ENCODE results near the gene WDR18. TPM values are rescaled to one million over a fixed set of nuclear protein-coding genes. Genes with fewer than 3 reads are reported as not detected.

WDR18 gene
- total RNA-seq (2022; extraction: Qiagen RNA extraction; ENCODE audit: low read depth), result 44.5 to 73.6 TPM (median 71.9 TPM) in 5 replicates

GRCh38 chr19:984165-984967, at the start of gene WDR18:
TSS of gene WDR18 (plus strand) at chr19:984345. CDS start at chr19:984354, 9 bp downstream.

GRCh38 chr19:1000095-1000494, 15.9 kb downstream of the WDR18 start, which contains the start of gene GRIN3B:
TSS of gene GRIN3B (plus strand) at chr19:1000419. CDS start at chr19:1000438, 19 bp downstream.

GRCh38 chr19:1020868-1021425, 36.8 kb downstream of the WDR18 start, which contains the start of gene TMEM259:
TSS of gene TMEM259 (minus strand) at chr19:1021123. CDS start at chr19:1020996, 127 bp downstream.

GRCh38 chr19:1025960-1026782, 42.0 kb downstream of the WDR18 start, which contains the start of gene CNN2:
TSS of gene CNN2 (plus strand) at chr19:1026608. CDS start at chr19:1026662, 54 bp downstream.

GRCh38 chr19:1039646-1040475, 55.7 kb downstream of the WDR18 start, which contains the start of gene ABCA7:
TSS of gene ABCA7 (plus strand) at chr19:1040107. CDS start at chr19:1041362, 1,255 bp downstream.

Other genes starting within 250 kb of the WDR18 start
- gene MISP, start 233.2 kb upstream of the WDR18 start, total RNA-seq (2022; extraction: Qiagen RNA extraction; ENCODE audit: low read depth), result 71.8 to 97.6 TPM (median 91.6 TPM) in 5 replicates
- gene PTBP1, start 186.9 kb upstream of the WDR18 start, total RNA-seq (2022; extraction: Qiagen RNA extraction; ENCODE audit: low read depth), result 218 to 248 TPM (median 225 TPM) in 5 replicates
- gene PLPPR3, start 162.4 kb upstream of the WDR18 start, total RNA-seq (2022; extraction: Qiagen RNA extraction; ENCODE audit: low read depth), result 2.8 to 5.5 TPM (median 4.3 TPM) in 5 replicates
- gene AZU1, start 156.5 kb upstream of the WDR18 start, total RNA-seq (2022; extraction: Qiagen RNA extraction; ENCODE audit: low read depth), result 0.14 to 0.53 TPM (median 0.28 TPM) in 4 of 5 replicates, not detected in the other
- gene PRTN3, start 143.3 kb upstream of the WDR18 start, total RNA-seq (2022; extraction: Qiagen RNA extraction; ENCODE audit: low read depth), result 0.26 to 0.50 TPM (median 0.34 TPM) in 4 of 5 replicates, not detected in the other
- gene ELANE, start 132.0 kb upstream of the WDR18 start, total RNA-seq (2022; extraction: Qiagen RNA extraction; ENCODE audit: low read depth), result 0.09 TPM in 1 of 5 replicates, not detected in the others
- 9.2 to 23.6 TPM (median 21.2 TPM) in 5 replicates for gene CFD, start 124.7 kb upstream of the WDR18 start, total RNA-seq (2022; extraction: Qiagen RNA extraction; ENCODE audit: low read depth)
- gene MED16, start 91.2 kb upstream of the WDR18 start, total RNA-seq (2022; extraction: Qiagen RNA extraction; ENCODE audit: low read depth), result 10.6 to 21.5 TPM (median 17.4 TPM) in 5 replicates
- not detected in 5 replicates for gene RNU6-9, start 90.9 kb upstream of the WDR18 start, total RNA-seq (2022; extraction: Qiagen RNA extraction; ENCODE audit: low read depth)
- gene R3HDM4, start 71.1 kb upstream of the WDR18 start, total RNA-seq (2022; extraction: Qiagen RNA extraction; ENCODE audit: low read depth), result 26.2 to 43.3 TPM (median 39.5 TPM) in 5 replicates
- gene KISS1R, start 67.0 kb upstream of the WDR18 start, total RNA-seq (2022; extraction: Qiagen RNA extraction; ENCODE audit: low read depth), result 0.23 to 0.88 TPM (median 0.29 TPM) in 5 replicates
- gene ARID3A, start 58.3 kb upstream of the WDR18 start, total RNA-seq (2022; extraction: Qiagen RNA extraction; ENCODE audit: low read depth), result 4.0 to 5.9 TPM (median 5.5 TPM) in 5 replicates
- gene GRIN3B, start 16.1 kb downstream of the WDR18 start, total RNA-seq (2022; extraction: Qiagen RNA extraction; ENCODE audit: low read depth), result 1.5 to 3.3 TPM (median 2.7 TPM) in 5 replicates
- gene TMEM259, start 36.8 kb downstream of the WDR18 start, total RNA-seq (2022; extraction: Qiagen RNA extraction; ENCODE audit: low read depth), result 64.2 to 118 TPM (median 113 TPM) in 5 replicates
- gene RNU6-2, start 37.2 kb downstream of the WDR18 start, total RNA-seq (2022; extraction: Qiagen RNA extraction; ENCODE audit: low read depth), result not detected in 5 replicates
- gene CNN2, start 42.3 kb downstream of the WDR18 start, total RNA-seq (2022; extraction: Qiagen RNA extraction; ENCODE audit: low read depth), result 47.8 to 55.7 TPM (median 50.2 TPM) in 5 replicates
- 4.0 to 10.7 TPM (median 9.8 TPM) in 5 replicates for gene ABCA7, start 55.8 kb downstream of the WDR18 start, total RNA-seq (2022; extraction: Qiagen RNA extraction; ENCODE audit: low read depth)
- 0.93 to 2.5 TPM (median 2.2 TPM) in 5 replicates for gene ARHGAP45, start 82.8 kb downstream of the WDR18 start, total RNA-seq (2022; extraction: Qiagen RNA extraction; ENCODE audit: low read depth)
- gene POLR2E, start 111.0 kb downstream of the WDR18 start, total RNA-seq (2022; extraction: Qiagen RNA extraction; ENCODE audit: low read depth), result 201 to 251 TPM (median 240 TPM) in 5 replicates
- gene GPX4, start 119.6 kb downstream of the WDR18 start, total RNA-seq (2022; extraction: Qiagen RNA extraction; ENCODE audit: low read depth), result 417 to 514 TPM (median 483 TPM) in 5 replicates
- gene SBNO2, start 189.9 kb downstream of the WDR18 start, total RNA-seq (2022; extraction: Qiagen RNA extraction; ENCODE audit: low read depth), result 27.5 to 47.3 TPM (median 43.9 TPM) in 5 replicates
- 29.9 to 41.2 TPM (median 38.4 TPM) in 5 replicates for gene STK11, start 221.4 kb downstream of the WDR18 start, total RNA-seq (2022; extraction: Qiagen RNA extraction; ENCODE audit: low read depth)